ENCODE data around the gene SYT14.
A peak's percentile ranks its signal among the peaks of the same experiment; 100 is the strongest.

GRCh38 chr1:210200124-210200736, 262.2 kb downstream of the SYT14 start:
- TF ChIP-seq EP300 (IDR thresholded peaks at IDR 0.05) (no peak), CTCF (IDR thresholded peaks at IDR 0.05) (peak in 2 of 5 experiments; percentile 5 to 57)

All from tibial nerve (tissue), 4 donors.